ENCODE measurements around the gene CDC42BPA.
"Not testable (repeated sequence)": the region's sequence is repeated elsewhere in the genome, so short reads cannot be mapped to it uniquely, and the experiment has no call there.

Gene CDC42BPA

GRCh38 chr1:227308367-227309336 is 9.6 kb downstream of the CDC42BPA start:
- DNase-seq (ENCODE audit: low read depth) = no peak

- no peak for DNase-seq (ENCODE audit: low read depth)
Measured at GRCh38 chr1:227306689-227307088, 11.6 kb downstream of the CDC42BPA start.

- no peak for DNase-seq (ENCODE audit: low read depth)
Measured at GRCh38 chr1:227305894-227306626, 12.2 kb downstream of the CDC42BPA start.

DNA sequence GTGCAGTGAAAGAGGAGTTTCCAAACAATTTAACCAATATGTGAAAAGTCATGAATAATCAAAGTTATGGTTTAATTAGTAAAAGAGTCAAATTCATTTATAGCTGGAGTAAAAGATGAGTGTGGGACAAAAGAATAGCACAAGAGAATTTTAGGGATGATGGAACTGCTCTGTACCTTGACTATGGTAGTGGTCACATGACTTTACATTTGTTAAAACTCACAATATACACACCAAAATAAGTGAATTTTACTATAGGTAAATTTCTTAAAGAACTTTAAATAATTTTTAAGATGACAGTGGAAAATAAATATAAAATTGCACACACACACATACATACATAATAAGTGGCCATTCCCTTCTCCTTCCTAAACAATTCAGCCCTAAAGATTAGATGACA is 13.6 kb downstream of the CDC42BPA start:
- no peak for DNase-seq (ENCODE audit: low read depth)

- no peak for DNase-seq (ENCODE audit: low read depth)
Measured at GRCh38 chr1:227303662-227304061, 14.6 kb downstream of the CDC42BPA start.

DNA sequence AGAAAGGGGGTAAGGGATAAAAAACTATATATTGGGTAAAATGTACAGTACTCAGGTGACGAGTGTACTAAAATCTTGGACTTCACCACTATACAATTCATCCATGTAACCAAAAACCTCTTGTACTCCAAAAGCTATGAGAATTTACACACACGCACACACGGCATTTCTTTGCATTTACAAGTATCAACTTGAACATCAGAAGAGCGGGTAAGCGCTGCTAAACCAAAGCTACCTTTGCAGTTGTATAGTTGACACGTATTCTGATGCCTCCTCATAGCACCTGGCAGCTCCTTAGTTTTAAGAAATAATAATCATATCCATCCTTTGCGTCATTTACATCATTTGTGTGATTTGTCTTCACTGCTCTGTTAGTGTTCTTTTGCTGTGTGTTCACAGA is 17.6 kb downstream of the CDC42BPA start:
- DNase-seq (ENCODE audit: low read depth) = no peak

- no peak for DNase-seq (ENCODE audit: low read depth)
Measured at GRCh38 chr1:227299688-227300087, 18.6 kb downstream of the CDC42BPA start.

DNA sequence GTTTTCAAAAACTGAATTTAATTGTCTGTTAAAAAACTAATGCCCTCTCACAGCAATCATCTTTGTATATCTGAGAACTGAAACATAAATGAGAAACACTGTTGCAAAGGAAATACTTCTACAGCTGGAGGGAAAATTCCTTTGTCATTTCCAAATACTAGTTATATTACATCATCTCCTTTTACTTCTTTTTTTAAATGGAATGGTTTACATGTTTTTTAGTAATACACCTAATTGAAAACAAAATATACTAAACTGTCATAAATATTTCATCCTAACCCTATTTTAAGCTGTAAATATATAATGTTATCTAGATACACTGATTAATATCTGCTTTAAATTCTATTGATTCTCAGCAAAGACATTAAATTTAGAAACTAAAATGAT is 19.1 kb downstream of the CDC42BPA start:
- DNase-seq (ENCODE audit: low read depth) = no peak

DNA sequence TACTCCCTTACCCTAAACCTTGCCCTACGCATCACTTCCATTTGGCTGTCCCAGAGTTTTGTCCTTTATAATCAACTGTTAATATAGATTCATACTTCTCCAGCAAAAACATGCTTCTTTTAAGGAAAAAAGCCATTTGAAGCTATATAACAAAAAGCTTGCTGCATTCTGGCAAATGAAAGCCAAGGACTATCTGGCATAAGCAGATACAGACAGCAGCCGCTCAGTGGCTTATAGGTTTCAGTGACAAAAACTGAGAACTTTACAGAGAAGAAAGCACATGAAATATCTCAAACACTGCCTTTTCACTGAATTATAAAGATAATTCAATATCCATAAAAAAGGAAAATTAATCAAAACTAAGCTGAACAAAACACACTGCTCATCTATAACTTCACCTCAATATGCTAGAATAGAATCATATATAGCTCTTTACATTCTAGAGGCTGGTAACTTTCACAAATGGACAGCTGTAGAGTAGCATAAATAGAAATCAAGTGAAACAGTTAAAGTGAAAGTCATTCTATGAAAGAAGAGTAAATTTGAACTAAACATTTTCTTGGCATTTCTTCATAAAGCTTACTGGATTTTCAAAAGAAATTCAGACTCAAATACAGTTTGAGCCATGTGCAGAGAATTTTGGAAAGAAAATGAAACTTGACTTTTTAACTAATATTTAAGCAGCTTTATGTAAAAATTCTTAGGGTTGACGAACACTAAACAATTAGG is 19.6 kb downstream of the CDC42BPA start:
- no peak for DNase-seq (ENCODE audit: low read depth)

DNA sequence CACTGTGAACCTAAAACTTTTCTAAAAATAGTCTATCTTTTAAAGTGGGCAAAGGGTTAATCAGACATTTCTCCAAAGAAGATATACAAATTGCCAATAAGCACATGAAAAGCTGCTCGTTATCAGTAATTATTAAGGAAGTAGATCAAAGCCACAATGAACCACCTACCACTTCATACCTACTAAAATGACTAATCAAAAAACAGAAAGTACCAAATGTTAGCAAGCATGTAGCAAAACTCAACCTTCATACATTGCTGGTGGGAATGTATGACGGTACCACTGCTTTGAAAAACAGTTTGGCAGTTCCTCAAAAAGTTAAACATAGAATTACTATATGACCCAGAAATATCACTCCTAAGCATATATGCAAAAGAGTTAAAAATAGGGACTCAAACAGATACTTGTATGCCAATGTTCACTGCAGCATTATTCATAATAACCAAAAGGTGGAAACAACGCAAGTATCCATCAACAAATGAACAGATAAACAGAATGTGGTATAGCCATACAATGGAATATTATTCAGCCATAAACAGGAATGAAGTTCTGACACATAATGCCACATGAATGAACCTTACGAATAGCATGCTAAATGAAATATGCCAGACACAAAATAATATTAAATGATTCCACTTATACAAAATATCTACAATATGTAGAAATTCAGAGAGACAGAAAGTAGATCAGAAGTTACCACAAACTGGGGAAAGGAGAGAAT is 21.1 kb downstream of the CDC42BPA start:
- no peak for DNase-seq (ENCODE audit: low read depth)

DNA sequence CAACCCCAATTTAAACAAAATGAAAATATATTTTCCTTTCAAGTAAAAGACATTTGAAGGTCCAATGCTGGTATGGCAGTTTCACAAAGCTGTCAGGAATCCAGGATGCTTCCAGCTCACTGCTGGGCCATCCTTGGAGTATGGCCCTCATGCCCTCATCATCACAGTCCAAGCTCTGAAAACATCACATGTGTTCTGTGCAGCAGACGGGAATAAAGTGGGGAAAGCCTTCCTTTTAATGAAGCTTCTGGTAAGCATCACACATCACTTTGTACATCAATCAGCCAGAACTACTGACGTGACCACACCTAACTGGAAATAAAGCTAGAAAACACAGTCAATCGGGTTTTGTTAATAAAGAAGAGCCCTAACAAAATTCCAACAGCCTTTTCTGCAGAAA is 22.7 kb downstream of the CDC42BPA start:
- DNase-seq (ENCODE audit: low read depth) = no peak

DNA sequence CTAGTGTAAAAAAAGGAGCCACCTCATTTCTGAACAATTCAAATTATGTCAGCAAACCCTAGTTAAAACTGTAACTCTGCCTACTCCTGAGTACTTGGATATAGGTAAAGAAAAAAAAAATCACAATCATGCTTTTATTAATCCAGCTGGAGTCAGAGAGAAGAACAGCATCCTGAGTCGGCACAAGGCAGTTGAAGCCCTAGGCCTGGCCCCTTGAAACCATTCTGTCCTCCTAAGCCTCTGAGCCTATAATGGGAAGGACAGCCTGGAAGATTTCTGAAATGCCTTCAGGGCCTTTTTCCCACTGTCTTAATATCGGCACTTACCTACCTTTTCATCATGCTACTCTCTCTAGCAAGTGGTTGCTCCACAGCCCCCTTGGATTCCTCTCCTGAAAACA is 32.5 kb downstream of the CDC42BPA start:
- no peak for DNase-seq (ENCODE audit: low read depth)

GRCh38 chr1:227281371-227281770 is 36.9 kb downstream of the CDC42BPA start:
- DNase-seq (ENCODE audit: low read depth) = no peak

DNA sequence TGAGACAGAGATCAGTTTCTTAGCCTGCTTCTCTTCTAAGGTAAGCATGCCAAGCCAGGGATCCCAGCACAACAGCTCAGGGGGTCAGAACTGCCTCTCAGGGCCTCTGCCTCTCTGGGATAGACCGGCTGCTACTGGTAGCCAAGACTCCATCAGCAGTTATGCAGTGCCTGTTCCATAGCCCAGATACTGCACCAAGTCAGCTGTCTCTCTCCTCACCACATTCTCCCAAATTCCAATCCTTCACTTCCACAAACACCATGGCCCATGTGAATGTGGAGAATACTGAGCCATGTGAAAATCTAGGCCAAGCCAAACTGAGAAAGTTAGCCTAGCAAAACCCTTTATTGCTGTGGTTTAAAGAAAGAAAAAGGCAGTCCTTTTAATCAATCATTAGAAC is 37.5 kb downstream of the CDC42BPA start:
- DNase-seq (ENCODE audit: low read depth) = no peak

- not testable (repeated sequence) for DNase-seq (ENCODE audit: low read depth)
Measured at GRCh38 chr1:227276156-227276693, 42.1 kb downstream of the CDC42BPA start.

- DNase-seq (ENCODE audit: low read depth) = no peak
Measured at GRCh38 chr1:227273557-227273956, 44.7 kb downstream of the CDC42BPA start.

GRCh38 chr1:227272428-227272827 is 45.9 kb downstream of the CDC42BPA start:
- DNase-seq (ENCODE audit: low read depth) = no peak

DNA sequence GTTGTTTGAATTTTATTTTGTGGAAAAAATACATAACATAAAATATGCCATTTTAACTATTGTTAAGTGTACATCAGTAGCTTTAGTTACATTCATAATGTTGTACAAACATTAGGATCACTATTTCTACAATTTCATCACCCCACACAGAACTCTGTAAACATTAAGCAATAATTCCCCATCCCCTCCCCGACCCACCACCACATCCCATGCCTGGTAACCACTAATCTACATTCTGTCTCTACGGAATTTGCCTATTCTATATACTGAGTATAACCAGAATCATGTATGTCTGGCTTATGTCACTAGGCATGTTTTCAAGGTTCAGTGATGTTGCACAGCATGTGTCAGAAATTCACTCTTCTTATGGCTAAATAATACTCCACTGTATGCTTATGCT is 47.7 kb downstream of the CDC42BPA start:
- no peak for DNase-seq (ENCODE audit: low read depth)

- no peak for DNase-seq (ENCODE audit: low read depth)
Measured at GRCh38 chr1:227268943-227269342, 49.3 kb downstream of the CDC42BPA start.

- DNase-seq (ENCODE audit: low read depth) = no peak
Measured at GRCh38 chr1:227265891-227266290, 52.4 kb downstream of the CDC42BPA start.

DNA sequence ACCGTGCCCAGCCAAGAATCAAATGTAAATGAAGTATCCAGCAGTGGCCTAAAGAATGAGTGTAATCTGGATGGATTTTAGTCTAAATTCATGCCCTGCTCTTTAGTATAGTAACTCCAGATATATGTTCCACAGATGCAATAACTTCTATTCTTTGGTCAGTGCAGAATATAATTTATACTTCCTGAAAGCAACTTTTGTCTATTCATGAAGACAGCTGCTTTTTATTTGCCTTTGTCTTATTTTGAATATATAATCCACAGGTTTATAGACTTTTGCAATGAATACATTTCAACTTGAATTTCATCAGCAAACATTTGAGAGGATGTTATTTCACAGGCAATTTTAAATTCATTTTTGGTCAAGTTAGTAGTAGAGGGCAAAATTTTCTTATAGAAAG is 54.4 kb downstream of the CDC42BPA start:
- no peak for DNase-seq (ENCODE audit: low read depth)

DNA sequence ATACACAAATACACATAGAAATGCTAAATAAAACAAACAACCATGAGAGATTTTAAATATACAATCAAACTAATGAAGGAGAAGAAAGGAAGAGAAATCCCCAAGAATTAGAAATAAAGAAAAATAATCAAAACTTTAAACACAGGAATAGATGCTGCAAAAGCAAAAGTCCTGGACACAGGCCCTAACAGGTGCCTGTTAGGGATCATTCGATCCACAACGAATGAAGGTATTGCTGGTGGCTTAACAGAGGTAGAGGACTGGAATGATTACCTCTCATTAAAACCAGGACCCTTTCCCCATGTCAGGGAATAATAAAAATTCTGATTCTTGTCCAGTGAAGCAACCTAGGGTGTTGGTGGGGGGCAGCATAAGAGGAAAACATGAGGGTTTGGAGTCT is 56.8 kb downstream of the CDC42BPA start:
- no peak for DNase-seq (ENCODE audit: low read depth)
